HepG2 (cell line): ENCODE results near the gene RAB3GAP1. TPM values are rescaled to one million over a fixed set of nuclear protein-coding genes. Genes with fewer than 3 reads are reported as not detected.

Experiments used
- ATAC-seq: fragments of 200-7000 bp; cut with Tn5 transposase; 3 replicates; pipeline ENCODE4 v1.9.1; 2020; ENCODE audit warnings: mild to moderate bottlenecking, moderate library complexity
- Bru-seq: library from RNA; stranded (reverse); fragments of 400-500 nt; gene quantifications from one replicate; lab custom pipeline; 2021; lab: Mats Ljungman, UMichigan
- BruChase-seq, 2 experiments: library from RNA; stranded (reverse); fragments of 400-500 nt; gene quantifications; one replicate each; lab custom pipeline; 2021; lab: Mats Ljungman, UMichigan
- BruUV-seq: library from RNA; stranded (reverse); fragments of 400-500 nt; replicated peaks from 2 replicates; lab custom pipeline; 2021; lab: Mats Ljungman, UMichigan
- CTCF ChIA-PET: fragments of 300-600 bp; formaldehyde crosslinking; extraction: SDS; loops from one replicate; lab custom pipeline; 2021; ENCODE audit warnings: low total read pairs, inconsistent platforms, low intra/inter-chr PET ratio; lab: Yijun Ruan, JAX
- POLR2A ChIA-PET: fragments of 350-600 bp; sonication (Branson Sonifier 250); formaldehyde crosslinking; loops from one replicate; lab custom pipeline; 2020; ENCODE audit warnings: antibody characterized with exemption, inconsistent platforms; lab: Yijun Ruan, JAX
- DNase-seq: peaks from one replicate; pipeline ENCODE4 v3.0.0-alpha.2; 2015; ENCODE audit warnings: low spot score
- FAIRE-seq: peaks from 3 replicates; lab custom pipeline; 2011; peaks lifted over from hg19 to GRCh38; lab: Jason Lieb, UNC
- H2AFZ ChIP-seq: one replicate; pipeline ENCODE4 v1.6.1; 2011; ENCODE audit warnings: low read length, inconsistent platforms
- H3K27ac ChIP-seq: fragments of 300-600 bp; 3 replicates; pipeline ENCODE4 v1.8.0; 2011; ENCODE audit warnings: mixed run types, mild to moderate bottlenecking, mixed read lengths, low read length, inconsistent platforms; ENCODE audit not compliant: insufficient read depth; ENCODE audit errors: extremely low read length
- H3K27me3 ChIP-seq, 2 experiments: fragments of 200-600 bp in 1 of 2; 2 replicates in 1 of 2; 3 replicates in 1 of 2; pipeline versions ENCODE4 v1.6.0 to v1.8.0; 2011; ENCODE audit warnings: low read length in 2 of 2, mild to moderate bottlenecking in 2 of 2, moderate library complexity in 2 of 2, inconsistent platforms in 1 of 2; ENCODE audit not compliant: insufficient read depth in 2 of 2, control insufficient read depth in 1 of 2
- H3K36me3 ChIP-seq, 2 experiments: fragments of 200-600 bp in 1 of 2; replicated peaks in 1 of 2; 2 replicates in 1 of 2; 3 replicates in 1 of 2; pipeline versions ENCODE4 v1.5.1 to v1.8.0; 2011; ENCODE audit warnings: low read length in 2 of 2, inconsistent platforms in 1 of 2; ENCODE audit not compliant: insufficient read depth in 2 of 2, control insufficient read depth in 1 of 2
- H3K4me1 ChIP-seq: 2 replicates; pipeline ENCODE4 v1.5.1; 2012; ENCODE audit warnings: low read length, inconsistent platforms; ENCODE audit not compliant: insufficient read depth
- H3K4me2 ChIP-seq: 2 replicates; pipeline ENCODE4 v1.6.0; 2011; ENCODE audit warnings: low read depth, low read length, inconsistent platforms
- H3K4me3 ChIP-seq, 3 experiments: fragments of 200-600 bp in 1 of 3; sonication (generic), shearing (Covaris generic) in 1 of 3; replicated peaks in 1 of 3; 2 replicates each; pipeline ENCODE4 v1.5.1; 2011 to 2016; ENCODE audit warnings: low read length in 3 of 3, inconsistent platforms in 2 of 3, low read depth in 2 of 3, mild to moderate bottlenecking in 2 of 3, control low read depth in 1 of 3, mixed read lengths in 1 of 3; ENCODE audit not compliant: insufficient read depth in 1 of 3
- H3K79me2 ChIP-seq: one replicate; pipeline ENCODE4 v1.6.1; 2011; ENCODE audit warnings: low read length, inconsistent platforms; ENCODE audit not compliant: insufficient read depth
- H3K9ac ChIP-seq: 2 replicates; pipeline ENCODE4 v1.6.0; 2011; ENCODE audit warnings: mild to moderate bottlenecking, low read depth, low read length, inconsistent platforms; ENCODE audit not compliant: insufficient read depth
- H3K9me3 ChIP-seq: 2 replicates; pipeline ENCODE4 v1.5.1; 2012; ENCODE audit warnings: mild to moderate bottlenecking, low read length
- H4K20me1 ChIP-seq: 2 replicates; pipeline ENCODE4 v1.6.0; 2011; ENCODE audit warnings: inconsistent platforms, mild to moderate bottlenecking, low read length, moderate library complexity; ENCODE audit not compliant: insufficient read depth
- ARNTL ChIP-seq: sonication (generic); formaldehyde crosslinking; IDR thresholded peaks from 2 replicates; pipeline ENCODE4 v1.4.0; 2020; ENCODE audit warnings: mild to moderate bottlenecking, missing genetic modification reagents
- ERF ChIP-seq: IDR thresholded peaks from 2 replicates; pipeline ENCODE4 v1.6.1; 2018; ENCODE audit warnings: missing biosample characterization, missing genetic modification reagents
- EZH2 ChIP-seq: conservative IDR thresholded peaks from 2 replicates; pipeline ENCODE4 v1.6.1; 2012; ENCODE audit warnings: mild to moderate bottlenecking, low read depth, low read length, moderate library complexity
- FOXJ3 ChIP-seq: sonication (generic); formaldehyde crosslinking; IDR thresholded peaks from 2 replicates; pipeline ENCODE4 v1.4.0; 2020; ENCODE audit warnings: missing genetic modification reagents, mild to moderate bottlenecking, borderline replicate concordance
- GTF2F1 ChIP-seq: fragments of 150-350 bp; IDR thresholded peaks from 2 replicates; pipeline ENCODE4 v1.6.1; 2014; ENCODE audit warnings: low read length
- MED13 ChIP-seq: sonication (generic); formaldehyde crosslinking; IDR thresholded peaks from 2 replicates; pipeline ENCODE4 v1.5.0; 2020; ENCODE audit warnings: missing genetic modification reagents
- MXD3 ChIP-seq: IDR thresholded peaks from 2 replicates; pipeline ENCODE4 v1.6.1; 2016; ENCODE audit warnings: mild to moderate bottlenecking, missing biosample characterization, missing genetic modification reagents
- POLR2AphosphoS2 ChIP-seq: IDR thresholded peaks from 2 replicates; pipeline ENCODE4 v1.6.1; 2011; ENCODE audit warnings: low read depth, low read length, improper control_type of control experiment
- RFXANK ChIP-seq: IDR thresholded peaks from 2 replicates; pipeline ENCODE4 v1.6.1; 2016
- SMAD3 ChIP-seq: sonication (generic); formaldehyde crosslinking; IDR thresholded peaks from 2 replicates; pipeline ENCODE4 v1.4.0; 2020; ENCODE audit warnings: missing genetic modification reagents
- SP140L ChIP-seq: sonication (generic); formaldehyde crosslinking; IDR thresholded peaks from 2 replicates; pipeline ENCODE4 v1.4.0; 2020; ENCODE audit warnings: missing genetic modification reagents, borderline replicate concordance
- TMF1 ChIP-seq: sonication (generic); formaldehyde crosslinking; IDR thresholded peaks from 2 replicates; pipeline ENCODE4 v1.8.1; 2022; ENCODE audit warnings: low read depth, missing genetic modification reagents
- ZBTB3 ChIP-seq: sonication (generic); formaldehyde crosslinking; IDR thresholded peaks from 2 replicates; pipeline ENCODE4 v1.4.0; 2020; ENCODE audit warnings: low read depth, mild to moderate bottlenecking, moderate library complexity, missing genetic modification reagents, borderline replicate concordance
- ZNF3 ChIP-seq: IDR thresholded peaks from 2 replicates; pipeline ENCODE4 v1.7.0; 2017; ENCODE audit warnings: inconsistent platforms
- ZNF441 ChIP-seq: sonication (generic); formaldehyde crosslinking; IDR thresholded peaks from 2 replicates; pipeline ENCODE4 v1.7.0; 2021; ENCODE audit warnings: missing genetic modification reagents, borderline replicate concordance
- ZNF549 ChIP-seq: sonication (generic); formaldehyde crosslinking; IDR thresholded peaks from 2 replicates; pipeline ENCODE4 v1.5.0; 2020; ENCODE audit warnings: missing genetic modification reagents
- ZNF776 ChIP-seq: sonication (generic); formaldehyde crosslinking; IDR thresholded peaks from 2 replicates; pipeline ENCODE4 v1.4.0; 2020; ENCODE audit warnings: mild to moderate bottlenecking, missing genetic modification reagents
- ZSCAN21 ChIP-seq: sonication (generic); formaldehyde crosslinking; IDR thresholded peaks from 2 replicates; pipeline ENCODE4 v1.8.0; 2022; ENCODE audit warnings: mild to moderate bottlenecking, missing genetic modification reagents, moderate library complexity, borderline replicate concordance
- WGBS: methylation state at CpG from one replicate; pipeline ENCODE4 v1.1.6; 2017; ENCODE audit warnings: low lambda C conversion rate; 5-methylcytosine and 5-hydroxymethylcytosine counted together
- in situ Hi-C: cut with HindIII; loops from 2 replicates; pipeline ENCODE4 v1.10.0; 2017; ENCODE audit warnings: low pct_unique_long_range_greater_than_20kb; ENCODE audit not compliant: extremely low pct_ligation_motif_present
- intact Hi-C: fragments of 100-400 bp; cut with micrococcal nuclease; formaldehyde crosslinking; loops from one replicate; pipeline ENCODE4 v1.10.0; 2022; ENCODE audit not compliant: unreplicated experiment
- long read RNA-seq, 2 experiments: library from RNA in 1 of 2; library from polyadenylated mRNA in 1 of 2; stranded (forward) in 1 of 2; unstranded in 1 of 2; transcript quantifications; one replicate each; pipeline ENCODE4 v2.0.0, GENCODE V29; 2019 to 2022
- polyA minus RNA-seq, 3 experiments: library from RNA; depleted of rRNA, polyadenylated mRNA; stranded (reverse); fragments of >200 nt; gene quantifications; 2 replicates each; pipeline ENCODE4 v1.2.3, GENCODE V29; 2011; ENCODE audit warnings: low replicate concordance in 1 of 3
- polyA plus RNA-seq, 8 experiments: library from polyadenylated mRNA; depleted of rRNA in 3 of 8; stranded (reverse) in 7 of 8; unstranded in 1 of 8; fragments of >200 nt; fragmentation: Illumina TruSeq in 4 of 8; extraction: Trizol in 4 of 8; gene quantifications; 2 replicates each; pipeline versions ENCODE4 v1.2.1 to v1.2.3, GENCODE V29; 2011 to 2016; ENCODE audit warnings: low read depth in 4 of 8, missing spikeins in 1 of 8, mixed read lengths in 1 of 8; ENCODE audit not compliant: insufficient read depth in 1 of 8
- total RNA-seq, 5 experiments: library from RNA; depleted of rRNA; stranded (reverse); fragments of >200 nt; fragmentation: Illumina TruSeq; extraction: Trizol; gene quantifications; 2 replicates each; pipeline ENCODE4 v1.2.3, GENCODE V29; 2016; ENCODE audit warnings: low read depth in 1 of 5

The RAB3GAP1 gene
- total RNA-seq (2016; rRNA removed; fragmentation: Illumina TruSeq; extraction: Trizol) (48.8 and 61.5 TPM in 2 replicates), polyA plus RNA-seq (2011; rRNA removed) (15.2 and 16.7 TPM in 2 replicates), polyA minus RNA-seq (2011; rRNA and poly(A)+ RNA removed; ENCODE audit: low replicate concordance) (10.6 and 21.9 TPM in 2 replicates), Bru-seq, nascent RNA (percentile 92 among the genes with signal in this experiment), BruChase-seq, experiment 1, labeled RNA remaining after a 6-hour chase (percentile 88 among the genes with signal in this experiment), BruChase-seq, experiment 2, labeled RNA remaining after a 2-hour chase (percentile 90 among the genes with signal in this experiment)
- total RNA-seq (2016; cell fraction: cytosol; rRNA removed; fragmentation: Illumina TruSeq; extraction: Trizol; ENCODE audit: low read depth) = 10.1 and 10.4 TPM in 2 replicates
- 45.4 and 58.4 TPM in 2 replicates for total RNA-seq (2016; cell fraction: insoluble cytoplasmic fraction; rRNA removed; fragmentation: Illumina TruSeq; extraction: Trizol)
- 12.2 and 13.5 TPM in 2 replicates for total RNA-seq (2016; cell fraction: membrane; rRNA removed; fragmentation: Illumina TruSeq; extraction: Trizol)
- total RNA-seq (2016; cell fraction: nucleus; rRNA removed; fragmentation: Illumina TruSeq; extraction: Trizol) = 54.7 and 54.9 TPM in 2 replicates
- 8.9 and 14.0 TPM in 2 replicates for polyA plus RNA-seq (2011; cell fraction: cytosol; rRNA removed)
- 10.0 and 18.3 TPM in 2 replicates for polyA plus RNA-seq (2011; cell fraction: nucleus; rRNA removed)
- 40.0 and 40.4 TPM in 2 replicates for polyA plus RNA-seq (2012)
- polyA plus RNA-seq (2016; cell fraction: cytosol; fragmentation: Illumina TruSeq; extraction: Trizol; ENCODE audit: low read depth) = 2.7 and 3.5 TPM in 2 replicates
- polyA plus RNA-seq (2016; cell fraction: insoluble cytoplasmic fraction; fragmentation: Illumina TruSeq; extraction: Trizol; ENCODE audit: low read depth) = 35.7 and 42.8 TPM in 2 replicates
- 5.6 and 6.4 TPM in 2 replicates for polyA plus RNA-seq (2016; cell fraction: membrane; fragmentation: Illumina TruSeq; extraction: Trizol; ENCODE audit: low read depth)
- polyA plus RNA-seq (2016; cell fraction: nucleus; fragmentation: Illumina TruSeq; extraction: Trizol; ENCODE audit: insufficient read depth, low read depth) = 40.5 and 41.0 TPM in 2 replicates
- 28.9 and 29.0 TPM in 2 replicates for polyA minus RNA-seq (2011; cell fraction: cytosol; rRNA and poly(A)+ RNA removed)
- 76.7 and 89.1 TPM in 2 replicates for polyA minus RNA-seq (2011; cell fraction: nucleus; rRNA and poly(A)+ RNA removed)
- long read RNA-seq, experiment 1, full-length matches to known transcripts = 2 of 20 reads
- long read RNA-seq, experiment 1, partial matches to known transcripts = 12 of 20 reads
- long read RNA-seq, experiment 1, other reads (novel, unspliced or antisense) = 6 of 20 reads
- long read RNA-seq, experiment 2, full-length matches to known transcripts = 8 of 124 reads
- long read RNA-seq, experiment 2, partial matches to known transcripts = 51 of 124 reads
- long read RNA-seq, experiment 2, other reads (novel, unspliced or antisense) = 65 of 124 reads

GRCh38 chr2:135052042-135052876, at the start of gene RAB3GAP1:
Gene RAB3GAP1 (plus strand): TSS chr2:135052292. CDS start chr2:135052308, 16 bp downstream.
- peak; percentile 79 for FAIRE-seq
- 2% methylated on average over 45 of the region's 45 CpGs for WGBS
- TF ChIP-seq TMF1 (peak; percentile 48; the same call in 1 of the 2 replicates), ARNTL (no peak), EZH2 (no peak), MXD3 (CRISPR knock-in tag) (peak; percentile 73), ZNF3 (CRISPR knock-in tag) (no peak), ZNF549 (no peak), ZNF441 (no peak), ERF (CRISPR knock-in tag) (peak; percentile 55; the same call in 1 of the 2 replicates), ZSCAN21 (no peak), MED13 (CRISPR knock-in tag) (no peak), ZBTB3 (CRISPR knock-in tag) (no peak), SMAD3 (CRISPR knock-in tag) (0 out of 2 replicates have a peak, but pooled peaks have one; percentile 25), ZNF776 (CRISPR knock-in tag) (no peak), SP140L (CRISPR knock-in tag) (no peak), GTF2F1 (no peak), RFXANK (CRISPR knock-in tag) (no peak), FOXJ3 (CRISPR knock-in tag) (no peak), POLR2AphosphoS2 (no peak)

More at GRCh38 chr2:135052042-135052876, at the start of gene RAB3GAP1:
- POLR2A ChIA-PET = interaction anchor here (0.6 to 2.8 kb wide), 4 partner anchors 37 to 383 kb away, joined by 3 to 10 read pairs (median 3); partner anchors contain the start of gene CCNT2
- Histone ChIP-seq H3K4me3 (peak within 1 kb of the TSS; percentile 76 to 85 (median 77)), H3K27ac (peak within 1 kb of the TSS; percentile 88), H2AFZ (peak within 1 kb of the TSS; percentile 99), H4K20me1 (peaks cover 13% of the 10 kb centered on the region), H3K4me2 (peak within 1 kb of the TSS; percentile 85), H3K9ac (peak within 1 kb of the TSS; percentile 91), H3K36me3 (peaks cover 0 to 3% of the 10 kb centered on the region in 2 experiments; a peak in 1 of 5 replicates), H3K27me3 (no peaks in the 10 kb centered on the region; a peak in 1 of 5 replicates), H3K9me3 (no peaks in the 10 kb centered on the region), H3K4me1 (peaks cover 76% of the 10 kb centered on the region), H3K79me2 (peaks cover 46% of the 10 kb centered on the region)
- CTCF ChIA-PET = no interaction called here
- in situ Hi-C loops (no loop called here), intact Hi-C loops (loop anchor here (5.0 to 10.0 kb wide), 2 partner anchors 40 to 137 kb away; partner anchors contain the start of gene CCNT2)
- BruUV-seq = TSS peak; percentile 86
- peak; percentile 85 for ATAC-seq
- peak; percentile 72 for DNase-seq
